ENCODE results near the gene ALG9. TPM values are rescaled to one million over a fixed set of nuclear protein-coding genes. Genes with fewer than 3 reads are reported as not detected.
"Not testable (repeated sequence)": the region's sequence is repeated elsewhere in the genome, so short reads cannot be mapped to it uniquely, and the experiment has no call there.

Gene ALG9
- total RNA-seq, 4 donors from 2014 or later = 35.3 to 44.9 (median 36.6) TPM

DNA sequence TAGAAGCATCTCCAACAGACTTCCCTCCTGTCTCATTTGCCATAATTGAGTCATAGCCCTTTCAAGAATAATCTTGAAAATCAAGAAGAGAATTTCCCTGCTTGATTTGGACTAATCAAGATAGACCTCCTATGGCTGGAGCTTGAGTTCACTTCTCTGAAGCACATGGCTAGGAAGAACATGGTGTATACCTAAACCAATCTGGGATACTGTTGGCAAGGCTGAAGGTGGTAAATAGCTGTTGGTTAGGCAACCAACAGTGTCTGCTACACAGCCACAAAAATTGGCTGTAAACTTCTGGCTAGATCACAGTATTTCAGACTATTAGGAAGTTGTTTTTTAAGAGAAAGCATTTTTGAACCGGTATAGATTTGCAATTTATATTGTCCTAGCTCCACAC, 35.3 kb upstream of the ALG9 start:
- Histone ChIP-seq H3K4me1 (peaks cover 12 to 17% of the 10 kb centered on the region in 2 donors), H3K36me3 (peaks cover 0 to 7% of the 10 kb centered on the region in 2 donors), H3K27me3 (no peaks in the 10 kb centered on the region), H3K4me3 (replicated peaks in 1 of 3) (no peak overlapping the region), H3K9me3 (no peaks in the 10 kb centered on the region), H3K27ac (peak overlapping the region in 1 of 3 donors; percentile 17)
- WGBS, 2 donors = 79 to 88% methylated on average over 1 of the region's 1 CpG
- TF ChIP-seq, protein P1, sequence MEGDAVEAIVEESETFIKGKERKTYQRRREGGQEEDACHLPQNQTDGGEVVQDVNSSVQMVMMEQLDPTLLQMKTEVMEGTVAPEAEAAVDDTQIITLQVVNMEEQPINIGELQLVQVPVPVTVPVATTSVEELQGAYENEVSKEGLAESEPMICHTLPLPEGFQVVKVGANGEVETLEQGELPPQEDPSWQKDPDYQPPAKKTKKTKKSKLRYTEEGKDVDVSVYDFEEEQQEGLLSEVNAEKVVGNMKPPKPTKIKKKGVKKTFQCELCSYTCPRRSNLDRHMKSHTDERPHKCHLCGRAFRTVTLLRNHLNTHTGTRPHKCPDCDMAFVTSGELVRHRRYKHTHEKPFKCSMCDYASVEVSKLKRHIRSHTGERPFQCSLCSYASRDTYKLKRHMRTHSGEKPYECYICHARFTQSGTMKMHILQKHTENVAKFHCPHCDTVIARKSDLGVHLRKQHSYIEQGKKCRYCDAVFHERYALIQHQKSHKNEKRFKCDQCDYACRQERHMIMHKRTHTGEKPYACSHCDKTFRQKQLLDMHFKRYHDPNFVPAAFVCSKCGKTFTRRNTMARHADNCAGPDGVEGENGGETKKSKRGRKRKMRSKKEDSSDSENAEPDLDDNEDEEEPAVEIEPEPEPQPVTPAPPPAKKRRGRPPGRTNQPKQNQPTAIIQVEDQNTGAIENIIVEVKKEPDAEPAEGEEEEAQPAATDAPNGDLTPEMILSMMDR (IDR thresholded peaks at IDR 0.05) = no peak
- TF ChIP-seq POLR2A (IDR thresholded peaks at IDR 0.05) = no peak
- no peak for DNase-seq
- intact Hi-C loops (cut with DNase I) = no loop called here

DNA sequence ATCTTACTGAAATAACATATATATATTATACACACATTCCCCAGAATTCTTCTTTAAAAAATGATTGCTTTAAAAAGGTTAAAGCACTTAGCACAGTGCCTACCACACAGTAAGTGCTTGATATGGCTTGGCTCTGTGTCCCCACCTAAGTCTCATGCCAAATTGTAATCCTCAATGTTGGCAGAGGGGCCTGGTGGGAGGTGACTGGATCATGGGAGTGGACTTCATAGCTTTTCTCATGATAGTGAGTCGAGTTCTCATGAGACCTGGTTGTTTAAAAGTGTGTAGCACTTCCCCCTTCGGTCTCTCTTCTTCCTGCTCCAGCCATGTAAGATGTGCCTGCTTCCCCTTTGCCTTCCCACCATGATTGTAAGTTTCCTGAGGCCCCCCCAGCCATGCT, 34.0 kb upstream of the ALG9 start:
- H3K27ac ChIP-seq = no peak overlapping the region
- 64 to 71% methylated on average over 2 of the region's 2 CpGs for WGBS, 2 donors
- TF ChIP-seq, protein P1 (IDR thresholded peaks at IDR 0.05) = no peak
- no peak for TF ChIP-seq POLR2A (IDR thresholded peaks at IDR 0.05)
- no peak overlapping the region for H3K4me3 ChIP-seq (replicated peaks in 1 of 3)
- no peaks in the 10 kb centered on the region for H3K27me3 ChIP-seq
- no peak for DNase-seq
- intact Hi-C loops (cut with DNase I) = no loop called here
- peaks cover 0 to 7% of the 10 kb centered on the region in 2 donors for H3K36me3 ChIP-seq
- H3K9me3 ChIP-seq = no peaks in the 10 kb centered on the region
- peaks cover 7 to 12% of the 10 kb centered on the region in 2 donors for H3K4me1 ChIP-seq

DNA sequence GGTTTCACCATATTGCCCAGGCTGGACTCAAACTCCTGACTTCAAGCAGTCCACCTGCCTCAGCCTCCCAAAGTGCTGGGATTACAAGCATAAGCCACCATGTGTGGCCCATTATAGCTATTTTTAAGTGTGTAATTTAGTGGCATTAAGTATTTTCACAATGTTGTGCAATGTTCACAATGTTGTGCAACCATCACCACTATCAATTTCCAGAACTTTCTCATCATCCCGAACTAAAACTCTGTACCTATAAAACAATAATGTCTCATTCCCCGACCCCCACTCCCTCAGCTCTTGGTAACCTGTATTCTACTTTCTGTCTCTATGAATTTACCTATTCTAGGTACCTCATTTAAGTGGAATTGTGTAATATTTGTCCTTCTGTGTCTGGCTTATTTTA, 15.5 kb upstream of the ALG9 start:
- intact Hi-C loops (cut with DNase I) = no loop called here
- Histone ChIP-seq H3K4me3 (replicated peaks in 1 of 3) (no peak overlapping the region), H3K4me1 (no peaks in the 10 kb centered on the region), H3K27me3 (no peaks in the 10 kb centered on the region), H3K27ac (no peak overlapping the region), H3K9me3 (no peaks in the 10 kb centered on the region), H3K36me3 (no peaks in the 10 kb centered on the region)
- 89 to 91% methylated on average over 2 of the region's 2 CpGs for WGBS, 2 donors
- no peak for DNase-seq
- TF ChIP-seq, protein P1 (IDR thresholded peaks at IDR 0.05) = no peak
- no peak for TF ChIP-seq POLR2A (IDR thresholded peaks at IDR 0.05)

DNA sequence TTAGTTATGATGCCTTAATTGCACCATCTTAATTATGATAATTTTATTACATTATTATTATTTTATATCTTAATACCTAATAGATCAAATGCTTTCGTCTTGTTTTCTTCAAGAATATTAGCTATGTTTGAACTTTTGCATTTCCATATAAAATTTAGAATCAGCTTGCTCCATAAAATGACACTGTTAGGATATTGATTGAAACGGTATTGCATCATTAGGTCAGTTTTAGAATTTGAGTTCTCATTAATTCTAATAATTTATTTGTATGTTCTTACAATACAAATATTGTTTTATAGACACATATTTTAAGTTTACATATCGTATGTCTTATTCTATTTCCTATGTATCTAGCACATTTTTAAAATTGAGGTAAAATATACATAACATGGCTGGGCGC, 14.7 kb upstream of the ALG9 start:
- Histone ChIP-seq H3K9me3 (no peaks in the 10 kb centered on the region), H3K27ac (no peak overlapping the region), H3K27me3 (no peaks in the 10 kb centered on the region), H3K4me3 (replicated peaks in 1 of 3) (no peak overlapping the region), H3K4me1 (no peaks in the 10 kb centered on the region), H3K36me3 (no peaks in the 10 kb centered on the region)
- no peak for TF ChIP-seq POLR2A (IDR thresholded peaks at IDR 0.05)
- TF ChIP-seq, protein P1 (IDR thresholded peaks at IDR 0.05) = no peak
- 83 to 93% methylated on average over 4 of the region's 4 CpGs for WGBS, 2 donors
- DNase-seq = no peak
- intact Hi-C loops (cut with DNase I) = no loop called here

DNA sequence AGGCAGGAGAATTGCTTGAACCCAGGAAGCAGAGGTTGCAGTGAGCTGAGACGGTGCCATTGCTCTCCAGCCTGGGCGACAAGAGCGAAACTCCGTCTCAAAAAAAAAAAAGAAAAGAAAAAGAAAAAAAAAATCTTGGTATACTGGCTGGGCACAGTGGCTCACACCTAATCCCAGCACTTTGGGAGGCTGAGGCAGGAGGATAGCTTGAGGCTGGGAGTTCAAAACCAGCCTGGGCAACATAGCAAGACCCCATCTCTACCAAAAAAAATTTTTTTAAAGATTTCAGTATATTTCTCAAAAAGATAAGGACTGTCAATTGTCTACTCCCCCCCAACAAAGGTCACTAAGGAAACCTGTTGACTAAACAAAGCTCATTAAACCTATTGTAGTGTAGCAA, 13.7 kb upstream of the ALG9 start:
- DNase-seq; H3K9me3 ChIP-seq; H3K4me1 ChIP-seq; H3K4me3 ChIP-seq (replicated peaks in 1 of 3); H3K27ac ChIP-seq; H3K36me3 ChIP-seq; intact Hi-C loops (cut with DNase I); H3K27me3 ChIP-seq: not testable (repeated sequence)
- 83 to 99% methylated on average over 4 of the region's 4 CpGs for WGBS, 2 donors

DNA sequence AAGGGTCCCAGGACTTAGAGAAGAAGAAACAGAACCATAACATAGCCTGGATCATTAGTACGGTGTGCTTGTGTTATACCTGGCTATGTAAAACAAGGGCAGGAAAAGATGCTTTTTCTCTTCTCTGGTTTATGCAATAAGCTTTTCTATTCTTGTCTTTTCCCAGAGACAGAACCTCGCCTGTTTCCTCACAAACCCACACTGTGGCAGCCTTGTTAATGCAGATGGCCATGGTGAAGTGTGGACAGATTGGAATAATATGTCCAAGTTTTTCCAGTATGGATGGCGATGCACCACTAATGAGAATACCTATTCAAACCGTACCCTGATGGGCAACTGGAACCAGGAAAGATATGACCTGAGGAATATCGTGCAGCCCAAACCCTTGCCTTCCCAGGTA, 10.8 kb upstream of the ALG9 start:
- 92 to 96% methylated on average over 5 of the region's 5 CpGs for WGBS, 2 donors
- TF ChIP-seq, protein P1 (IDR thresholded peaks at IDR 0.05) = no peak
- no peak for TF ChIP-seq POLR2A (IDR thresholded peaks at IDR 0.05)
- Histone ChIP-seq H3K4me3 (replicated peaks in 1 of 3) (no peak overlapping the region), H3K27me3 (no peaks in the 10 kb centered on the region), H3K4me1 (peaks cover 3 to 18% of the 10 kb centered on the region in 2 donors), H3K27ac (no peak overlapping the region), H3K9me3 (no peaks in the 10 kb centered on the region), H3K36me3 (no peaks in the 10 kb centered on the region)
- intact Hi-C loops (cut with DNase I) = loop anchor here (5.0 kb wide), 1 partner anchor 45 kb away; no protein-coding TSS in a partner anchor
- no peak for DNase-seq

Data from thyroid gland (tissue), 4 donors.